ENCODE results near the gene GOLGB1. TPM values are rescaled to one million over a fixed set of nuclear protein-coding genes. Genes with fewer than 3 reads are reported as not detected.
"Not testable (repeated sequence)": the region's sequence is repeated elsewhere in the genome, so short reads cannot be mapped to it uniquely, and the experiment has no call there.

GOLGB1 gene
- total RNA-seq, 1 donor from 2014 or later: 76.6 TPM

DNA sequence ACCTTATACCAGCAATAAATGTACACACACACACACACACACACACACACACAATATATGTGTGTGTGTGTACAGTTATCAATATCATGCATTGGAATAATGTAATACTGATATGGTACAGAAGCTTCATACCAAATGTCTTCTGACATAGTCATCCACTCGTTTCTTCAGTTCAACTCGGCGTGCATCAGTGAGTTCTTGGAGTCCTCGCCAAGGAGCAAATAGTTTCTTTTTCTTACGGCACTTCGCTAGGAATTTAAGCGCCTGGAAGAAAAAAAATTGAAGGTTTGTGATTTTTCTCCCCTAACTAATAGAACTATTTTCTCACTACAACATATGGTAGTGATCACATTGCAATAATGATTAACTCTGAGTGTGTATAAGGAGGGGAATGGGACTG is 32.1 kb upstream of the GOLGB1 start:
- Histone ChIP-seq H2AFZ (ENCODE audit: low read depth, low read length) (no peak overlapping the region), H3K27me3 (ENCODE audit: insufficient read depth, low read length) (no peaks in the 10 kb centered on the region), H3K4me1 (ENCODE audit: insufficient read depth, low read length) (no peaks in the 10 kb centered on the region), H3K36me3 (ENCODE audit: insufficient read depth, low read length) (peaks cover 31% of the 10 kb centered on the region), H3K79me2 (ENCODE audit: insufficient read depth, low read length) (no peaks in the 10 kb centered on the region), H4K20me1 (ENCODE audit: insufficient read depth, low read length) (no peaks in the 10 kb centered on the region), H3K4me3 (ENCODE audit: insufficient read depth, low read depth, low read length) (no peak overlapping the region), H3K9me3 (ENCODE audit: insufficient read depth, low read depth, low read length) (no peaks in the 10 kb centered on the region), H3K27ac (ENCODE audit: low read depth, low read length) (no peak overlapping the region), H3K9ac (ENCODE audit: low read length) (no peak overlapping the region), H3K4me2 (ENCODE audit: low read length) (no peak overlapping the region)
- no peak for FAIRE-seq
- H3K9me3 Mint-ChIP-seq (ENCODE audit: unreplicated experiment): no peaks in the 10 kb centered on the region
- H3K4me3 Mint-ChIP-seq (ENCODE audit: unreplicated experiment): no peak overlapping the region
- DNase-seq (ENCODE audit: low read depth): no peak
- H3K36me3 Mint-ChIP-seq (ENCODE audit: low read depth, unreplicated experiment): peaks cover 4% of the 10 kb centered on the region
- TF ChIP-seq, protein P1, sequence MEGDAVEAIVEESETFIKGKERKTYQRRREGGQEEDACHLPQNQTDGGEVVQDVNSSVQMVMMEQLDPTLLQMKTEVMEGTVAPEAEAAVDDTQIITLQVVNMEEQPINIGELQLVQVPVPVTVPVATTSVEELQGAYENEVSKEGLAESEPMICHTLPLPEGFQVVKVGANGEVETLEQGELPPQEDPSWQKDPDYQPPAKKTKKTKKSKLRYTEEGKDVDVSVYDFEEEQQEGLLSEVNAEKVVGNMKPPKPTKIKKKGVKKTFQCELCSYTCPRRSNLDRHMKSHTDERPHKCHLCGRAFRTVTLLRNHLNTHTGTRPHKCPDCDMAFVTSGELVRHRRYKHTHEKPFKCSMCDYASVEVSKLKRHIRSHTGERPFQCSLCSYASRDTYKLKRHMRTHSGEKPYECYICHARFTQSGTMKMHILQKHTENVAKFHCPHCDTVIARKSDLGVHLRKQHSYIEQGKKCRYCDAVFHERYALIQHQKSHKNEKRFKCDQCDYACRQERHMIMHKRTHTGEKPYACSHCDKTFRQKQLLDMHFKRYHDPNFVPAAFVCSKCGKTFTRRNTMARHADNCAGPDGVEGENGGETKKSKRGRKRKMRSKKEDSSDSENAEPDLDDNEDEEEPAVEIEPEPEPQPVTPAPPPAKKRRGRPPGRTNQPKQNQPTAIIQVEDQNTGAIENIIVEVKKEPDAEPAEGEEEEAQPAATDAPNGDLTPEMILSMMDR (IDR thresholded peaks at IDR 0.05; ENCODE audit: insufficient read depth, low read depth, low read length): no peak
- TF ChIP-seq EZH2 (IDR thresholded peaks at IDR 0.05; ENCODE audit: insufficient read depth, low read length): no peak
- no peaks in the 10 kb centered on the region for H3K4me1 Mint-ChIP-seq (ENCODE audit: low read depth, unreplicated experiment)
- no peaks in the 10 kb centered on the region for H3K27me3 Mint-ChIP-seq (ENCODE audit: low read depth, unreplicated experiment)
- no peak overlapping the region for H3K27ac Mint-ChIP-seq (ENCODE audit: unreplicated experiment)

- H3K36me3 ChIP-seq (ENCODE audit: insufficient read depth, low read length): peaks cover 25% of the 10 kb centered on the region
- H3K4me1 Mint-ChIP-seq (ENCODE audit: low read depth, unreplicated experiment); H3K27ac Mint-ChIP-seq (ENCODE audit: unreplicated experiment); H3K9me3 Mint-ChIP-seq (ENCODE audit: unreplicated experiment); H4K20me1 ChIP-seq (ENCODE audit: insufficient read depth, low read length); H3K9me3 ChIP-seq (ENCODE audit: insufficient read depth, low read depth, low read length); H3K4me3 Mint-ChIP-seq (ENCODE audit: unreplicated experiment); H3K36me3 Mint-ChIP-seq (ENCODE audit: low read depth, unreplicated experiment); H3K4me1 ChIP-seq (ENCODE audit: insufficient read depth, low read length); H2AFZ ChIP-seq (ENCODE audit: low read depth, low read length); FAIRE-seq; H3K27me3 Mint-ChIP-seq (ENCODE audit: low read depth, unreplicated experiment); H3K79me2 ChIP-seq (ENCODE audit: insufficient read depth, low read length); H3K27me3 ChIP-seq (ENCODE audit: insufficient read depth, low read length); H3K27ac ChIP-seq (ENCODE audit: low read depth, low read length); H3K9ac ChIP-seq (ENCODE audit: low read length); H3K4me2 ChIP-seq (ENCODE audit: low read length); H3K4me3 ChIP-seq (ENCODE audit: insufficient read depth, low read depth, low read length); DNase-seq (ENCODE audit: low read depth): not testable (repeated sequence)
Measured at GRCh38 chr3:121775095-121775494, 25.6 kb upstream of the GOLGB1 start.

- no peaks in the 10 kb centered on the region for H3K79me2 ChIP-seq (ENCODE audit: insufficient read depth, low read length)
- H3K9me3 ChIP-seq (ENCODE audit: insufficient read depth, low read depth, low read length): no peaks in the 10 kb centered on the region
- H3K27ac ChIP-seq (ENCODE audit: low read depth, low read length): no peak overlapping the region
- H2AFZ ChIP-seq (ENCODE audit: low read depth, low read length): no peak overlapping the region
- H3K36me3 ChIP-seq (ENCODE audit: insufficient read depth, low read length): peaks cover 16% of the 10 kb centered on the region
- H3K27me3 Mint-ChIP-seq (ENCODE audit: low read depth, unreplicated experiment): no peaks in the 10 kb centered on the region
- H3K27ac Mint-ChIP-seq (ENCODE audit: unreplicated experiment): no peak overlapping the region
- H3K9ac ChIP-seq (ENCODE audit: low read length): no peak overlapping the region
- H3K4me1 Mint-ChIP-seq (ENCODE audit: low read depth, unreplicated experiment): no peaks in the 10 kb centered on the region
- no peak overlapping the region for H3K4me3 ChIP-seq (ENCODE audit: insufficient read depth, low read depth, low read length)
- DNase-seq (ENCODE audit: low read depth) (no peak), FAIRE-seq (no peak)
- H3K9me3 Mint-ChIP-seq (ENCODE audit: unreplicated experiment): no peaks in the 10 kb centered on the region
- no peaks in the 10 kb centered on the region for H3K36me3 Mint-ChIP-seq (ENCODE audit: low read depth, unreplicated experiment)
- no peak overlapping the region for H3K4me2 ChIP-seq (ENCODE audit: low read length)
- no peaks in the 10 kb centered on the region for H3K27me3 ChIP-seq (ENCODE audit: insufficient read depth, low read length)
- H3K4me3 Mint-ChIP-seq (ENCODE audit: unreplicated experiment): no peak overlapping the region
- H4K20me1 ChIP-seq (ENCODE audit: insufficient read depth, low read length): no peaks in the 10 kb centered on the region
- no peaks in the 10 kb centered on the region for H3K4me1 ChIP-seq (ENCODE audit: insufficient read depth, low read length)
- TF ChIP-seq EZH2 (IDR thresholded peaks at IDR 0.05; ENCODE audit: insufficient read depth, low read length): no peak
- TF ChIP-seq, protein P1 (IDR thresholded peaks at IDR 0.05; ENCODE audit: insufficient read depth, low read depth, low read length): no peak
Measured at GRCh38 chr3:121769246-121769645, 19.7 kb upstream of the GOLGB1 start.

All from astrocyte (in vitro differentiated cells and primary cell).